Chondrocyte (in vitro differentiated cells): Measurements from ENCODE around the gene PSMA7. TPM values are rescaled to one million over a fixed set of nuclear protein-coding genes. Genes with fewer than 3 reads are reported as not detected.

Experiments used
- DNase-seq: peaks from one replicate; pipeline ENCODE4 v3.0.0; 2021; ENCODE audit warnings: mixed read lengths, low spot score
- H3K27ac Mint-ChIP-seq: one replicate; pipeline ENCODE4 v1.8.0; 2021; ENCODE audit warnings: mild to moderate bottlenecking, moderate library complexity, mixed read lengths; ENCODE audit not compliant: unreplicated experiment
- H3K27me3 Mint-ChIP-seq: 2 replicates; pipeline ENCODE4 v1.8.0; 2021; ENCODE audit warnings: low read depth, mixed read lengths
- H3K36me3 Mint-ChIP-seq: 2 replicates; pipeline ENCODE4 v1.8.0; 2021; ENCODE audit warnings: low read depth, mixed read lengths
- H3K4me1 Mint-ChIP-seq: 2 replicates; pipeline ENCODE4 v1.8.0; 2021; ENCODE audit warnings: low read depth, mild to moderate bottlenecking, mixed read lengths
- H3K4me3 Mint-ChIP-seq: one replicate; pipeline ENCODE4 v1.8.0; 2021; ENCODE audit warnings: mild to moderate bottlenecking, moderate library complexity, mixed read lengths; ENCODE audit not compliant: unreplicated experiment
- H3K9me3 Mint-ChIP-seq: 2 replicates; pipeline ENCODE4 v1.8.0; 2021; ENCODE audit warnings: low read depth, mixed read lengths
- CTCF ChIP-seq: fragments of 200-600 bp; sonication (generic); IDR thresholded peaks from 2 replicates; pipeline ENCODE4 v1.5.0; 2021; ENCODE audit warnings: antibody characterized with exemption, mild to moderate bottlenecking, moderate library complexity
- total RNA-seq: library from RNA; stranded (reverse); gene quantifications from 3 replicates; pipeline ENCODE4 v1.2.1, GENCODE V29; 2021

The PSMA7 gene
- total RNA-seq, 1 donor from 2014 or later, result 226 TPM

DNA sequence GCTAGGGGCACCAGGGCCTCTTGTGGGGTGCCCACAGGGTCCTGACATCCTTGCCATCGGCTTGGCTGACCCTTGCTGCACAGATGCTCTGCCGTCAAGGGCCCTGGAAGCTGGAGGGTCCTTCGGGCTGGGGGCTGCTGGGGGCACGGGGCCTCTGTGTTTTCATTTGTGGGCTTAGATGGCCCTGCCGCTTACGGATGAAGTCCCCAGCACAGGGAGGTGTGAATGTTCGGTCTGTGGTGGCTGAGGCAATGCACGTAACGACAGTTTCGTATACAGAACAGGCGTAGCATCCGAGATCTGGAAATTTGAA, 14.8 kb upstream of the PSMA7 start:
- H3K36me3 Mint-ChIP-seq, result peaks cover 7% of the 10 kb centered on the region
- no peaks in the 10 kb centered on the region for H3K9me3 Mint-ChIP-seq
- TF ChIP-seq CTCF, result no peak
- no peak for DNase-seq
- no peak overlapping the region for H3K27ac Mint-ChIP-seq
- H3K4me3 Mint-ChIP-seq, result no peak overlapping the region
- H3K4me1 Mint-ChIP-seq, result peaks cover 26% of the 10 kb centered on the region
- H3K27me3 Mint-ChIP-seq, result no peaks in the 10 kb centered on the region

- Mint-ChIP-seq H3K9me3 (no peaks in the 10 kb centered on the region), H3K4me1 (peaks cover 26% of the 10 kb centered on the region), H3K4me3 (no peak overlapping the region), H3K27me3 (no peaks in the 10 kb centered on the region), H3K27ac (no peak overlapping the region), H3K36me3 (peaks cover 9% of the 10 kb centered on the region)
- no peak for TF ChIP-seq CTCF
- no peak for DNase-seq
Observed at GRCh38 chr20:62157387-62158087, 14.3 kb upstream of the PSMA7 start.

- DNase-seq, result peak; percentile 93
- no peak overlapping the region for H3K27ac Mint-ChIP-seq
- H3K27me3 Mint-ChIP-seq, result no peaks in the 10 kb centered on the region
- peaks cover 26% of the 10 kb centered on the region for H3K4me1 Mint-ChIP-seq
- TF ChIP-seq CTCF, result peak; percentile 83
- H3K9me3 Mint-ChIP-seq, result no peaks in the 10 kb centered on the region
- no peak overlapping the region for H3K4me3 Mint-ChIP-seq
- peaks cover 9% of the 10 kb centered on the region for H3K36me3 Mint-ChIP-seq
Observed at GRCh38 chr20:62156592-62157386, 13.6 kb upstream of the PSMA7 start.

- H3K27ac Mint-ChIP-seq, result no peak overlapping the region
- TF ChIP-seq CTCF, result no peak
Observed at GRCh38 chr20:62156254-62156556, 13.0 kb upstream of the PSMA7 start.

GRCh38 chr20:62155428-62156253, 12.4 kb upstream of the PSMA7 start:
- Mint-ChIP-seq H3K27me3 (no peaks in the 10 kb centered on the region), H3K27ac (peak overlapping the region; percentile 22), H3K4me3 (no peak overlapping the region), H3K36me3 (peaks cover 8% of the 10 kb centered on the region), H3K4me1 (peaks cover 25% of the 10 kb centered on the region), H3K9me3 (no peaks in the 10 kb centered on the region)
- no peak for TF ChIP-seq CTCF
- DNase-seq, result no peak

More at GRCh38 chr20:62156254-62156556, 13.0 kb upstream of the PSMA7 start:
- DNase-seq, result no peak
- no peaks in the 10 kb centered on the region for H3K9me3 Mint-ChIP-seq
- H3K36me3 Mint-ChIP-seq, result peaks cover 9% of the 10 kb centered on the region
- no peaks in the 10 kb centered on the region for H3K27me3 Mint-ChIP-seq
- peaks cover 26% of the 10 kb centered on the region for H3K4me1 Mint-ChIP-seq
- H3K4me3 Mint-ChIP-seq, result no peak overlapping the region
